ENCODE measurements around the gene STX1A.
A peak's percentile ranks its signal among the peaks of the same experiment; 100 is the strongest.
"Not testable (repeated sequence)": the region's sequence is repeated elsewhere in the genome, so short reads cannot be mapped to it uniquely, and the experiment has no call there.

Gene STX1A

GRCh38 chr7:73734619-73735527, 15.4 kb upstream of the STX1A start:
- peak; percentile 88 for DNase-seq

- no peak for DNase-seq
Observed at GRCh38 chr7:73732397-73732796, 12.9 kb upstream of the STX1A start.

DNA sequence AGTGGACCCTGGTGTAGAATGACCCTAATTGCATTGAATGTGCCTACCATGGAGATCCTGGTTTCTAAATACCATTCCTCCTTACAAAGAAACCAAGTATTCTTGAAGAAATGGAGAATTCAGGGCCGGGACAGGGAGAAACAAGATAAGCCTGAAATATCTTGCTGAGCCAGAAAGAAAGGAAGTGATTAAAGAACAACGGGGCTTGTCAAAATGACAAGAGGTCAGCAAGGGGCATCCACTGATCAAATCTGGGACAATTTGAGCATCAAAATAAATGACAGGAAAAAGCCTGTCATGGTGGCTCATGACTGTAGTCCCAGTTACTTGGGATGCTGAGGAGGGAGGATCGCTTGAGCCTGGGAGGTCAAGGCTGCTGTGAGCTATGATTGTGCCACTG, 11.0 kb upstream of the STX1A start:
- no peak for DNase-seq

- no peak for DNase-seq
Observed at GRCh38 chr7:73728551-73728950, 9.1 kb upstream of the STX1A start.

DNA sequence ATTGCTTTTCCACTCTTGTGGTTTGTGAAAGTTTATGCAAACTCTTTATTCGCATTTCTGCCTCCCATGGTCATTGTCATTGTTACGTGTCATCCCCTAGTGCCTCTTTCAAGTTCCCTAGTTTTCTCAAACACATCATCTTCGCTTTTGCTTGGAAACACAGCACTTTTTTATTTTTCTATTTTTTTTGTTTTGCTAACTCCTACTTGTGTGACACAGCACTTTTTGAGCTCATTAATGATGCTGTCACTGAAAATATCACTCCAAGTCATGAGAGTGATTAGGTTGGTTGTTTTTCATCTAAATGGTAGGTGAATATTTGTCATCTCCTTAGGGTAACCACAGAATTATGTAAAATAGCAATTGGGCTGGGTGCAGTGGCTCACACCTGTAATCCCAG, 8.5 kb upstream of the STX1A start:
- DNase-seq = no peak

DNA sequence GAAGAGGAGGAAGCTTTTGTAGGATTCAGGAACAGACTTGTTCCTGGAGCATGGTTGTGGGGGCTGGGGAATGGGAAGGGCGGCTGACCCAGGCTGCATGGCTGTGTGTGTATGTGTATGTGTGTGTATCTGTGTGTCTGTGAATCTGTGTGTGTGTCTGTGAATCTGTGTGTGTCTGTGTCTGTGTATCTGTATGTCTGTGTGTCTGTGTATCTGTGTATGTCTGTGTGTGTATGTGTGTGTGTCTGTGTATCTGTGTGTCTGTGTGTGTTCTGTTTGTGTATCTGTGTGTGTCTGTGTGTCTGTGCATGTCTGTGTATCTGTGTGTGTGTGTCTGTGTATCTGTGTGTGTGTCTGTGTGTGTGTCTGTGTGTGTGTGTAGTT, 6.6 kb upstream of the STX1A start:
- DNase-seq = no peak

GRCh38 chr7:73723813-73724212, 4.3 kb upstream of the STX1A start:
- DNase-seq = no peak

DNA sequence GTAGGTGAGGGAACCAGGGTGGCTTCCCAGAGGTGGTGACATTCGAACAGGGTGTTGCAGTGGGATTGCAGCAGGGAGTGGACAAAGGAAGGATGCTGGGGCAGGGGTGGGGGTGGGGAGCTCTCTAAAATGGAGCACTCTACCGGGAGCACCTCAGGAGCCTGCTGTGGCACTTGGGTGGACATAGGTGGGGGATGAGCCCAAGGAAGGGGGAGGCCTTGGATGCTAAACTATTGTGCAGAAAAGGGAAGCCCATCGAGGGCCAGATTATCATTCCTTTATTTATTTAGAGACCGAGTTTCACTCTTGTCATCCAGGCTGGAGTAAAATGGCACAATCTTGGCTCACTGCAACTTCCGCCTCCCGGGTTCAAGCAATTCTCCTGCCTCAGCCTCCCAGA, 3.3 kb upstream of the STX1A start:
- DNase-seq = no peak

GRCh38 chr7:73722182-73722581, 2.7 kb upstream of the STX1A start:
- not testable (repeated sequence) for DNase-seq

DNA sequence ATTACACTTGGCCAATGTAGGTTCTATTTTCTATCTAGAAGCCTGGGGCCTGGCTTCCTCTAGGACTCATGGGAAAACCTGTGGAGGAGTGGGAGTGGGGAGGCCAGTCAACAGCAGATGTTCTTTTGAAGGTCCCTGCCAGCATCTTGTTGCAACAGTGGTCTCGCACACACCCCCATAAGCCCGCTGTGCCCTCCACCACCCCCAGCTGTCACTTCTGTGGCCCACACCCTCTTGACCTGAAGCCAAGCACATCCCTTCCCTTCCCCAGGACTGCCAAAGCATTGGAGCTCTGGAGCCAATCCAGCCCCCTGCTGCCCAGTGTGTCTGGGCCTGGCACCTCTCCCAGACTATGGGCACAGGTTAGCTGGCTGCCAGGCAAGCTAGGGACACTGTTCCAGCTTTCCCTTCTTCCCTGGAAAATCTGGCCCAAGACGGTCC, 1.9 kb upstream of the STX1A start:
- no peak for DNase-seq

- DNase-seq = not testable (repeated sequence)
Observed at GRCh38 chr7:73720443-73720842, 974 bp upstream of the STX1A start.

GRCh38 chr7:73719806-73720169, 319 bp upstream of the STX1A start:
- no peak for DNase-seq

GRCh38 chr7:73718438-73718881, 1.0 kb downstream of the STX1A start:
- DNase-seq = no peak

- DNase-seq = no peak
Observed at GRCh38 chr7:73717991-73718405, 1.5 kb downstream of the STX1A start.

- no peak for DNase-seq
Observed at GRCh38 chr7:73717025-73717807, 2.3 kb downstream of the STX1A start.

- DNase-seq = no peak
Observed at GRCh38 chr7:73716318-73716890, 3.1 kb downstream of the STX1A start.

DNA sequence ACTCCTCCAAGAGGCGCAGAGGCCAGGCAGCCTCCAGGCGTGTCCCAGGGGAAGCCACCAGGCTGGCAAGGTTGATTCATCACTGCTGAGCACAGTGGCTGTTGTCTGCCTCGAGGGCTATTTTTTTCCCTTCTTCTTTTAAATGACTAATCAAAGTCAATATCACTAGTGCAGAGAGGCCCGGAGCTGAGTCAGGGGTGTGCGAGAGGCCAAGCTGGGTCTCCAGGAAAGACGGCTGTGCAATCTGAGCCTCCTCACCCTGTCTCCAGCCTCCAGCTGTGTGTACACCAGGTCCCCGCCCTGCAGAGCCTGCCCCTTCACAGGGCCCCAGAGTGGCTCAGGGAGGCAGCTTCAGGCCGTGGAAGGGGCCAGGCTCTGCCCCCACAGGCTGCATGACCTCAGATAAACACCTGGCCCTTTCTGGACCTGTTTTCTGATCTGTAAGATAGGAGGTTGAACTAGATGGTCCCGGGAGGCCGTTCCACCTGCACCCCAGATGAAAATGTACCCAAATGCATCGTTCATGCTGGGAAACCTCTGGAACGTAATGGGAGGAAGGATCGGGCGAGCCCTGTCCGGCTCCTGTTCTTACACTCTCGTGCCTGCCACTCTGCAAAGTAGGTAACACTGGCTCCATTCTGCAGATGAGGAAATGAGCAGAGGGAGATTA, 3.7 kb downstream of the STX1A start:
- DNase-seq = no peak

- DNase-seq = not testable (repeated sequence)
Observed at GRCh38 chr7:73713319-73713718, 6.2 kb downstream of the STX1A start.

GRCh38 chr7:73712773-73713172, 6.7 kb downstream of the STX1A start:
- DNase-seq = no peak

- DNase-seq = no peak
Observed at GRCh38 chr7:73708961-73709549, 10.4 kb downstream of the STX1A start.

- peak; percentile 67 for DNase-seq
Observed at GRCh38 chr7:73707045-73707631, 12.3 kb downstream of the STX1A start.
